DND-41 (cell line): ENCODE results near the gene RNGTT.

Source experiments
- EZH2 ChIP-seq: IDR thresholded peaks from 3 replicates; pipeline ENCODE4 v1.6.1; 2012; ENCODE audit warnings: borderline replicate concordance, low read depth, mild to moderate bottlenecking, moderate library complexity, low read length, inconsistent platforms; ENCODE audit not compliant: severe bottlenecking
- TF ChIP-seq, protein P1 (sequence below): IDR thresholded peaks from 2 replicates; pipeline ENCODE4 v1.5.1; 2012; ENCODE audit warnings: borderline replicate concordance, low read length, moderate library complexity, mild to moderate bottlenecking; ENCODE audit not compliant: poor library complexity, severe bottlenecking; ENCODE audit errors: extremely low read depth

DNA sequence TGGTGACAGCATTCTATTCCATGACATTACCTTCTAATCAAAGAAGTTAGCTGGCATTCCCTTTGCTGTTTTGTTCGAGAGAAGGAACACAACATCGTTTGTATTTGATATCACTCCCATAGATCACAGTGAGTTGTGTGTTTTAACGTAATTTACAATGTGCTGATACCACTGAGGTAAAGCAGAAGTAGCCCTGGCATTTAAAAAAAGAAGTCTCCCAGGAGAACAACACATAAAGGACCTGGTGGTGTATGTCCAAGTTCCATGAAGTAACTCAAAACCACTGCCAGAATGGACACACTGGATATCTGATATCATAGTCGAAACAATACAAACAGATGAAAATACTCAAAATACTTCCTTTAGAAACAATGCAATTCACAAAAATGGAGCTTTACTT, 351.7 kb downstream of the RNGTT start:
- TF ChIP-seq, protein P1, sequence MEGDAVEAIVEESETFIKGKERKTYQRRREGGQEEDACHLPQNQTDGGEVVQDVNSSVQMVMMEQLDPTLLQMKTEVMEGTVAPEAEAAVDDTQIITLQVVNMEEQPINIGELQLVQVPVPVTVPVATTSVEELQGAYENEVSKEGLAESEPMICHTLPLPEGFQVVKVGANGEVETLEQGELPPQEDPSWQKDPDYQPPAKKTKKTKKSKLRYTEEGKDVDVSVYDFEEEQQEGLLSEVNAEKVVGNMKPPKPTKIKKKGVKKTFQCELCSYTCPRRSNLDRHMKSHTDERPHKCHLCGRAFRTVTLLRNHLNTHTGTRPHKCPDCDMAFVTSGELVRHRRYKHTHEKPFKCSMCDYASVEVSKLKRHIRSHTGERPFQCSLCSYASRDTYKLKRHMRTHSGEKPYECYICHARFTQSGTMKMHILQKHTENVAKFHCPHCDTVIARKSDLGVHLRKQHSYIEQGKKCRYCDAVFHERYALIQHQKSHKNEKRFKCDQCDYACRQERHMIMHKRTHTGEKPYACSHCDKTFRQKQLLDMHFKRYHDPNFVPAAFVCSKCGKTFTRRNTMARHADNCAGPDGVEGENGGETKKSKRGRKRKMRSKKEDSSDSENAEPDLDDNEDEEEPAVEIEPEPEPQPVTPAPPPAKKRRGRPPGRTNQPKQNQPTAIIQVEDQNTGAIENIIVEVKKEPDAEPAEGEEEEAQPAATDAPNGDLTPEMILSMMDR = no peak
- TF ChIP-seq EZH2 = no peak
